Ascending aorta (tissue), 2 donors: ENCODE data around the gene PCID2. TPM values are rescaled to one million over a fixed set of nuclear protein-coding genes. Genes with fewer than 3 reads are reported as not detected.

Experiments
- DNase-seq, 2 donors: peaks; one replicate each; pipeline ENCODE4 v3.0.0-alpha.2; 2019; ENCODE audit warnings: low spot score in 2 of 2
- H3K27ac ChIP-seq, 2 donors: fragments of 200-600 bp; sonication (generic); one replicate each; pipeline ENCODE4 v1.5.1; 2016 to 2017; ENCODE audit warnings: mild to moderate bottlenecking in 1 of 2
- H3K27me3 ChIP-seq: fragments of 200-600 bp; sonication (generic); one replicate; pipeline ENCODE4 v1.5.1; 2017
- H3K36me3 ChIP-seq, 2 donors: fragments of 200-600 bp; sonication (generic); one replicate each; pipeline ENCODE4 v1.5.1; 2016
- H3K4me1 ChIP-seq, 2 donors: fragments of 200-600 bp; sonication (generic); one replicate each; pipeline ENCODE4 v1.5.1; 2016 to 2017; ENCODE audit warnings: mild to moderate bottlenecking in 1 of 2
- H3K4me3 ChIP-seq, 2 donors: fragments of 200-600 bp; sonication (generic); one replicate each; pipeline ENCODE4 v1.5.1; 2016 to 2017; ENCODE audit warnings: mild to moderate bottlenecking in 1 of 2
- H3K9me3 ChIP-seq, 2 donors: fragments of 200-600 bp; sonication (generic); one replicate each; pipeline ENCODE4 v1.5.1; 2016
- intact Hi-C: fragments of 100-400 bp; cut with DNase I; formaldehyde crosslinking; loops from one replicate; pipeline ENCODE4 v1.15.1; 2023
- total RNA-seq: library from RNA; depleted of rRNA; stranded (reverse); fragments of >200 nt; gene quantifications from one replicate; pipeline ENCODE4 v1.1.0, GENCODE V29; 2016
- TF ChIP-seq, protein P1 (sequence below), 3 experiments: fragments of 200-600 bp in 2 of 3; fragments of 450-650 bp in 1 of 3; sonication (generic) in 2 of 3; IDR thresholded peaks; one replicate each; pipeline ENCODE4 v1.5.1; 2016 to 2019; ENCODE audit warnings: antibody characterized with exemption in 3 of 3, mild to moderate bottlenecking in 1 of 3, moderate library complexity in 1 of 3

The PCID2 gene
- total RNA-seq, 1 donor from 2014 or later: 50.8 TPM

DNA sequence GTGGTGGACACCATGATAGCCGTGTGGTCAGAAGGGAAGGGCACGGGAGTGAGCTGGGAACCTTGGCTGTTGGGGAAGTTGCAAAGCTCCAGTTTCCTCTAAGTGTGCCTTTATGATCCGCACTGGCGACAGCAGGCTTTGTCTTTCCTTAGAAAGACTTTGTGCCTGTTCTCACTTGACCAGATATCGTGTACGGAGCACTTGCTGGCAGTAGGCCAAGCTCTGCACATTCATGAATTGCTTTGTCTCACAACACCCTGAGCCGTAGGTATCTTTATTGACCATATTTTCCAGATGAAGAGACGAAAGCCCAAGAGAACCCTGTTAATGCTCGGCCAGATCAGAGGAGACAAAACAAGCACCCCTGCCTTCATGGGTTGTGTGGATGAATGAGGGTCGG is 16.0 kb upstream of the PCID2 start:
- peak in 1 of 2 donors; percentile 22 for DNase-seq
- no peaks in the 10 kb centered on the region for H3K4me1 ChIP-seq
- no peaks in the 10 kb centered on the region for H3K27me3 ChIP-seq
- H3K9me3 ChIP-seq: no peaks in the 10 kb centered on the region
- TF ChIP-seq, protein P1, sequence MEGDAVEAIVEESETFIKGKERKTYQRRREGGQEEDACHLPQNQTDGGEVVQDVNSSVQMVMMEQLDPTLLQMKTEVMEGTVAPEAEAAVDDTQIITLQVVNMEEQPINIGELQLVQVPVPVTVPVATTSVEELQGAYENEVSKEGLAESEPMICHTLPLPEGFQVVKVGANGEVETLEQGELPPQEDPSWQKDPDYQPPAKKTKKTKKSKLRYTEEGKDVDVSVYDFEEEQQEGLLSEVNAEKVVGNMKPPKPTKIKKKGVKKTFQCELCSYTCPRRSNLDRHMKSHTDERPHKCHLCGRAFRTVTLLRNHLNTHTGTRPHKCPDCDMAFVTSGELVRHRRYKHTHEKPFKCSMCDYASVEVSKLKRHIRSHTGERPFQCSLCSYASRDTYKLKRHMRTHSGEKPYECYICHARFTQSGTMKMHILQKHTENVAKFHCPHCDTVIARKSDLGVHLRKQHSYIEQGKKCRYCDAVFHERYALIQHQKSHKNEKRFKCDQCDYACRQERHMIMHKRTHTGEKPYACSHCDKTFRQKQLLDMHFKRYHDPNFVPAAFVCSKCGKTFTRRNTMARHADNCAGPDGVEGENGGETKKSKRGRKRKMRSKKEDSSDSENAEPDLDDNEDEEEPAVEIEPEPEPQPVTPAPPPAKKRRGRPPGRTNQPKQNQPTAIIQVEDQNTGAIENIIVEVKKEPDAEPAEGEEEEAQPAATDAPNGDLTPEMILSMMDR (IDR thresholded peaks at IDR 0.05): no peak
- peaks cover 60 to 94% of the 10 kb centered on the region in 2 donors for H3K36me3 ChIP-seq
- intact Hi-C loops: no loop called here
- H3K4me3 ChIP-seq: no peak overlapping the region
- H3K27ac ChIP-seq: no peak overlapping the region

DNA sequence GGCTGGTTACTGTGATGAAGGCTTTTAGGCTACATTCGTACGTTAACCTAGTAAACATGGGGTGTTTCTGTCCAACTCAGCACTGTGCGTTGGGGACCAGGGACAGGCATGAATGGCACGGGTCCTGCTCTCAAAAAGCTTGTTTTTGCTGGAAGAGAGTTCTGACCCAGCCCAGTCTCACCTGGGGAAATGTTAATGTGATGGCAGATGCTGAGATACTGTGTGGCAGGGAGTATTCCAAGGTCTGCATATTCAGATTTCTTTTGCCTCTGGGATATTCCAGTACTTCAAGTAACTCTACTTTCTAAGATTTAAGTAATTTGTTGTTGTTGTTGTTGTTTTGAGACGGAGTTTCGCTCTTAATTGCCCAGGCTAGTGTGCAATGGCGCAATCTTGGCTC is 14.6 kb upstream of the PCID2 start:
- intact Hi-C loops: no loop called here
- DNase-seq: peak in 1 of 2 donors; percentile 15
- TF ChIP-seq, protein P1 (IDR thresholded peaks at IDR 0.05): no peak

GRCh38 chr13:113220877-113221276 is 12.4 kb upstream of the PCID2 start:
- H3K36me3 ChIP-seq: peaks cover 42 to 65% of the 10 kb centered on the region in 2 donors
- H3K27ac ChIP-seq: no peak overlapping the region
- no peak for DNase-seq
- H3K4me3 ChIP-seq: no peak overlapping the region
- no peaks in the 10 kb centered on the region for H3K9me3 ChIP-seq
- intact Hi-C loops: no loop called here
- TF ChIP-seq, protein P1 (IDR thresholded peaks at IDR 0.05): no peak
- peaks cover 0 to 4% of the 10 kb centered on the region in 2 donors for H3K4me1 ChIP-seq
- H3K27me3 ChIP-seq: no peaks in the 10 kb centered on the region

More for the DNA sequence above, 14.6 kb upstream of the PCID2 start:
- H3K36me3 ChIP-seq: peaks cover 53 to 84% of the 10 kb centered on the region in 2 donors
- no peaks in the 10 kb centered on the region for H3K4me1 ChIP-seq
- H3K9me3 ChIP-seq: no peaks in the 10 kb centered on the region
- H3K27me3 ChIP-seq: no peaks in the 10 kb centered on the region
- H3K27ac ChIP-seq: no peak overlapping the region
- H3K4me3 ChIP-seq: no peak overlapping the region

GRCh38 chr13:113220141-113220598 is 11.7 kb upstream of the PCID2 start:
- TF ChIP-seq, protein P1 (IDR thresholded peaks at IDR 0.05): no peak
- Histone ChIP-seq H3K4me1 (peaks cover 0 to 5% of the 10 kb centered on the region in 2 donors), H3K9me3 (no peaks in the 10 kb centered on the region), H3K4me3 (no peak overlapping the region), H3K27ac (no peak overlapping the region), H3K36me3 (peaks cover 36 to 58% of the 10 kb centered on the region in 2 donors), H3K27me3 (no peaks in the 10 kb centered on the region)
- intact Hi-C loops: no loop called here
- peak in 1 of 2 donors; percentile 39 for DNase-seq

- Histone ChIP-seq H3K4me1 (peaks cover 0 to 5% of the 10 kb centered on the region in 2 donors), H3K27me3 (no peaks in the 10 kb centered on the region), H3K4me3 (no peak overlapping the region), H3K9me3 (no peaks in the 10 kb centered on the region), H3K36me3 (peaks cover 30 to 50% of the 10 kb centered on the region in 2 donors), H3K27ac (no peak overlapping the region)
- DNase-seq: peak in 1 of 2 donors; percentile 52
- intact Hi-C loops: loop anchor here (10.0 kb wide), 1 partner anchor 185 kb away; no protein-coding TSS in a partner anchor
- TF ChIP-seq, protein P1 (IDR thresholded peaks at IDR 0.05): no peak
Observed at GRCh38 chr13:113219256-113219940, 10.9 kb upstream of the PCID2 start.
